Prostate gland (tissue), 2 donors: ENCODE measurements around the gene FASTKD1.

Source experiments
- CTCF ChIP-seq, 4 experiments: fragments of 200-600 bp in 2 of 4; fragments of 450-650 bp in 2 of 4; sonication (generic) in 2 of 4; IDR thresholded peaks; 1 replicate in 3 of 4; 2 replicates in 1 of 4; pipeline ENCODE4 v1.5.1; 2016 to 2019; ENCODE audit warnings: antibody characterized with exemption in 4 of 4, mild to moderate bottlenecking in 2 of 4, moderate library complexity in 2 of 4
- POLR2A ChIP-seq: fragments of 450-650 bp; IDR thresholded peaks from one replicate; pipeline ENCODE4 v1.6.1; 2016; ENCODE audit warnings: antibody characterized with exemption, mild to moderate bottlenecking
- POLR2AphosphoS5 ChIP-seq: sonication (generic); formaldehyde crosslinking; IDR thresholded peaks from one replicate; pipeline ENCODE4 v1.6.1; 2017; ENCODE audit warnings: antibody characterized with exemption

DNA sequence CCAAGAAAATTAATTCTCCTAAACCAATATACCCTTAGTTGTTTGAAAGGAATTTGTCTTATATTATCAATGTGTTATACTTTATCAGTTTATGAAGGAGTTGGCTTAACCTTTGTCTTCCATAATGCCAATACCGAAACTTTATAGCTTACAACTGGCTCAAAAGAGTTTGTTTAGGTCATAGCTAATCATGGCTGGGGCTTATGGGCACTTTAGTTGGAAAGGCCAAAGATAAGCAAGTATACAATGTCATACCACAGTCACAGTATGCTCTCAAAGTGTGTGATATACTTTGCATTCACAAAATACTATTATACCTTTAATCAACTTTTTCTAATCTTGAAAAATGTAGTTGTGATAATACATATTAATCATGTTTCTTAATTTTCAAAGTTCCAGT is 61.8 kb downstream of the FASTKD1 start:
- TF ChIP-seq CTCF (IDR thresholded peaks at IDR 0.05): no peak
- no peak for TF ChIP-seq POLR2A
- no peak for TF ChIP-seq POLR2AphosphoS5
